ENCODE results near the gene BEST1. TPM values are rescaled to one million over a fixed set of nuclear protein-coding genes. Genes with fewer than 3 reads are reported as not detected.

Gene BEST1
- total RNA-seq, 1 experiment from 2014 or later = 0.22 TPM

DNA sequence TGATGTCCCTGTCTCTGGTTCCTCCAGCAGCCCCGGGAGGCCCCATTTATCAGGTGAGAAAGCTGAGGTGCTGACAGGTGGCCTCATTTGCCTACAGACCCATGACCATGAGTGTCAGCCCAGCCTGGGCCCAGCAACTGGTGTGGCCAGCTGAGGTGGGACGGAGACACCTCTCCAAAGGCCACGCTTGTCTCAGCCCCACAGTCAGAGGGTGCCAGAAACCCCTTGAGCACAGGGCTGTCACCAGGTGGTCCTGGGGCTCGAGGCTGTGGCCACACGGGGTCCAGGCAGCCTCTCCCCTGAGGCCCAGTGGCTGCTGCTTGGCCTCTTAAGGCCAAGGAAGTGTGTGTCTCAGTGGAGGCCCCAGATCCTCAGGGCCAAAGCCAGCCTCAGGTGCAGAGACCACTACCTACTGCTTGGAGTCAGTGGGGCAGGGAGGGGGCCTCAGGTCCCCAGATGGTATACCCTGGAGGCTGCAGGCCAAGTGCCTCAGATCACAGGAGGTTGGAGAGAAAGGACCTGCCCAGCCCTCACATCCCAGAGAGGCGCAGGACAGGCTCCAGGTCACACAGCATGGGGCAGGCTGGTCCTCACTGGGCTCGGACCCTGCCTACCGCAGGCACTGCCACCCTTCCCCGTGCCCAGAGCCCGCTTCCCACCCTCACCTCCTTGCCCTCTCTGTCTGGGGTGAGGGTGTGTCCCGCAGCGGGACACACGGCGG lies 44.2 kb upstream of the BEST1 start:
- H3K27ac ChIP-seq (ENCODE audit: low read length) = no peak overlapping the region
- TF ChIP-seq EZH2phosphoT487 (IDR thresholded peaks at IDR 0.05; ENCODE audit: borderline replicate concordance, low read length) = no peak
- no peak for TF ChIP-seq EZH2 (IDR thresholded peaks at IDR 0.05; ENCODE audit: low read length, unreplicated experiment)
- TF ChIP-seq, protein P1, sequence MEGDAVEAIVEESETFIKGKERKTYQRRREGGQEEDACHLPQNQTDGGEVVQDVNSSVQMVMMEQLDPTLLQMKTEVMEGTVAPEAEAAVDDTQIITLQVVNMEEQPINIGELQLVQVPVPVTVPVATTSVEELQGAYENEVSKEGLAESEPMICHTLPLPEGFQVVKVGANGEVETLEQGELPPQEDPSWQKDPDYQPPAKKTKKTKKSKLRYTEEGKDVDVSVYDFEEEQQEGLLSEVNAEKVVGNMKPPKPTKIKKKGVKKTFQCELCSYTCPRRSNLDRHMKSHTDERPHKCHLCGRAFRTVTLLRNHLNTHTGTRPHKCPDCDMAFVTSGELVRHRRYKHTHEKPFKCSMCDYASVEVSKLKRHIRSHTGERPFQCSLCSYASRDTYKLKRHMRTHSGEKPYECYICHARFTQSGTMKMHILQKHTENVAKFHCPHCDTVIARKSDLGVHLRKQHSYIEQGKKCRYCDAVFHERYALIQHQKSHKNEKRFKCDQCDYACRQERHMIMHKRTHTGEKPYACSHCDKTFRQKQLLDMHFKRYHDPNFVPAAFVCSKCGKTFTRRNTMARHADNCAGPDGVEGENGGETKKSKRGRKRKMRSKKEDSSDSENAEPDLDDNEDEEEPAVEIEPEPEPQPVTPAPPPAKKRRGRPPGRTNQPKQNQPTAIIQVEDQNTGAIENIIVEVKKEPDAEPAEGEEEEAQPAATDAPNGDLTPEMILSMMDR (conservative IDR thresholded peaks at IDR 0.05; ENCODE audit: low read depth, low read length) = no peak
- ChIA-PET CTCF (no interaction called here), POLR2A (ENCODE audit: unreplicated experiment) (no interaction called here)
- H4K20me1 ChIP-seq (ENCODE audit: low read length) = no peaks in the 10 kb centered on the region
- no peak overlapping the region for H3K4me3 ChIP-seq (ENCODE audit: low read length)
- H3K9me3 ChIP-seq (ENCODE audit: low read length) = no peaks in the 10 kb centered on the region
- no peak overlapping the region for H3K4me2 ChIP-seq (ENCODE audit: low read length)
- H3K9ac ChIP-seq (ENCODE audit: low read length) = no peak overlapping the region
- intact Hi-C loops (cut with micrococcal nuclease) = no loop called here
- no peaks in the 10 kb centered on the region for H3K79me2 ChIP-seq (ENCODE audit: low read length)
- no TSS peak for BruUV-seq (replicated peaks)
- H3K36me3 ChIP-seq (ENCODE audit: low read depth, low read length) = no peaks in the 10 kb centered on the region
- H3K9me2 ChIP-seq (replicated peaks; ENCODE audit: low read length) = no peaks in the 10 kb centered on the region
- ATAC-seq (no peak), DNase-seq (no peak)
- H3F3A ChIP-seq (ENCODE audit: low read length, unreplicated experiment) = no peaks in the 10 kb centered on the region
- no peaks in the 10 kb centered on the region for H3K27me3 ChIP-seq (ENCODE audit: low read length)
- H2AFZ ChIP-seq (ENCODE audit: low read length) = no peak overlapping the region
- H3K4me1 ChIP-seq (ENCODE audit: insufficient read depth, low read length) = no peaks in the 10 kb centered on the region

DNA sequence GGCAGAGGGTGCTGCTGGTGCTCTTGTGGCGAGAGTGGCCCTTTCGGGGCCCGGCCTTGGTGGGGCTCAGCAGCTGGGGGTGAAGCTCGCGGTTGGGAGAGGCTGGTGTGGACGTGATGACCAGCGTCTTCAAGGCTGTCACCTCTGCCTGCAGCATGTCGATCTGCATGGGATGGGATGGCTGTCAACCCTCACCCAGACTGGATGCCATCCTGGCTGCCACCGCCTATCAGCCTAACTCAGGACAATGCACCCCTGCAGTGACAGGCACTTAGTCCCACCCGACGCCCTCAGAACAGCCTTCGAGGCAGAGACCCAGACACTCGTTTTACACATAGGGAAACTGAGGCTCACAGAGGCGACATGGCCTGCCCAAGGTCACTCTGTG lies 43.6 kb upstream of the BEST1 start:
- ATAC-seq (no peak), DNase-seq (no peak)
- Histone ChIP-seq H3K4me1 (ENCODE audit: insufficient read depth, low read length) (no peaks in the 10 kb centered on the region), H3K4me2 (ENCODE audit: low read length) (no peak overlapping the region), H2AFZ (ENCODE audit: low read length) (no peak overlapping the region), H3K27ac (ENCODE audit: low read length) (no peak overlapping the region), H3K9me2 (replicated peaks; ENCODE audit: low read length) (no peaks in the 10 kb centered on the region), H3K36me3 (ENCODE audit: low read depth, low read length) (no peaks in the 10 kb centered on the region), H3K27me3 (ENCODE audit: low read length) (no peaks in the 10 kb centered on the region), H3K4me3 (ENCODE audit: low read length) (no peak overlapping the region), H3F3A (ENCODE audit: low read length, unreplicated experiment) (no peaks in the 10 kb centered on the region), H3K9ac (ENCODE audit: low read length) (no peak overlapping the region), H4K20me1 (ENCODE audit: low read length) (no peaks in the 10 kb centered on the region), H3K9me3 (ENCODE audit: low read length) (no peaks in the 10 kb centered on the region), H3K79me2 (ENCODE audit: low read length) (no peaks in the 10 kb centered on the region)
- intact Hi-C loops (cut with micrococcal nuclease) = no loop called here
- ChIA-PET CTCF (no interaction called here), POLR2A (ENCODE audit: unreplicated experiment) (no interaction called here)
- no TSS peak for BruUV-seq (replicated peaks)
- TF ChIP-seq, protein P1 (conservative IDR thresholded peaks at IDR 0.05; ENCODE audit: low read depth, low read length) = no peak
- TF ChIP-seq EZH2phosphoT487 (IDR thresholded peaks at IDR 0.05; ENCODE audit: borderline replicate concordance, low read length) (no peak), EZH2 (IDR thresholded peaks at IDR 0.05; ENCODE audit: low read length, unreplicated experiment) (no peak)

DNA sequence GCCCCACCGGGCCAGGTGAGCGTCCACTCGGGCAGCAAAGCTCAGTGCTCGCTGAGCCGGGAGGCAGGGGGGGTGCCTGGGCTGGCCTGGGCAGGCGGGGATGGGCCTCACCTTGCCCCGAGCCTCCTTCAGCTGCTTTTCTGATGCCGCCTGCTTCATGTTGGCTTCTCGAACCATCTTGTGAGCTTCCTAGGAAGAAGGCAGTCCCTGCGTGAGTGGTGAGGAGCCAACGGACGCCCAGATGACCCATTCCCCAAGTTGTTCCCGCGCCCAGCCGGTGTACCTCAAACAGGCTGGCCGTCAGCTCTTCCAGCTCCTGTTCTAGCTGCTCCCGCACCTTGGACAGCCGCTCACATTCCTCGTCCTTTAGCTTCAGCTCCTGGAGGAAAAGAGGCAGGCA lies 42.9 kb upstream of the BEST1 start:
- H3F3A ChIP-seq (ENCODE audit: low read length, unreplicated experiment) = no peaks in the 10 kb centered on the region
- intact Hi-C loops (cut with micrococcal nuclease) = no loop called here
- H2AFZ ChIP-seq (ENCODE audit: low read length) = no peak overlapping the region
- CTCF ChIA-PET = no interaction called here
- H3K27me3 ChIP-seq (ENCODE audit: low read length) = no peaks in the 10 kb centered on the region
- no peaks in the 10 kb centered on the region for H3K9me2 ChIP-seq (replicated peaks; ENCODE audit: low read length)
- POLR2A ChIA-PET (ENCODE audit: unreplicated experiment) = no interaction called here
- no peak overlapping the region for H3K4me3 ChIP-seq (ENCODE audit: low read length)
- no peaks in the 10 kb centered on the region for H3K36me3 ChIP-seq (ENCODE audit: low read depth, low read length)
- TF ChIP-seq EZH2phosphoT487 (IDR thresholded peaks at IDR 0.05; ENCODE audit: borderline replicate concordance, low read length) (no peak), EZH2 (IDR thresholded peaks at IDR 0.05; ENCODE audit: low read length, unreplicated experiment) (no peak)
- TF ChIP-seq, protein P1 (conservative IDR thresholded peaks at IDR 0.05; ENCODE audit: low read depth, low read length) = no peak
- H3K9me3 ChIP-seq (ENCODE audit: low read length) = no peaks in the 10 kb centered on the region
- ATAC-seq (no peak), DNase-seq (no peak)
- no TSS peak for BruUV-seq (replicated peaks)
- H3K79me2 ChIP-seq (ENCODE audit: low read length) = no peaks in the 10 kb centered on the region
- no peaks in the 10 kb centered on the region for H4K20me1 ChIP-seq (ENCODE audit: low read length)
- no peak overlapping the region for H3K9ac ChIP-seq (ENCODE audit: low read length)
- no peaks in the 10 kb centered on the region for H3K4me1 ChIP-seq (ENCODE audit: insufficient read depth, low read length)
- no peak overlapping the region for H3K27ac ChIP-seq (ENCODE audit: low read length)
- H3K4me2 ChIP-seq (ENCODE audit: low read length) = no peak overlapping the region

Measured in PC-3 (cell line).